Measurements from ENCODE around the gene MAPK8IP2. TPM values are rescaled to one million over a fixed set of nuclear protein-coding genes. Genes with fewer than 3 reads are reported as not detected.
A peak's percentile ranks its signal among the peaks of the same experiment; 100 is the strongest.

MAPK8IP2 gene
- total RNA-seq, 1 donor from 2014 or later: 7.7 TPM

DNA sequence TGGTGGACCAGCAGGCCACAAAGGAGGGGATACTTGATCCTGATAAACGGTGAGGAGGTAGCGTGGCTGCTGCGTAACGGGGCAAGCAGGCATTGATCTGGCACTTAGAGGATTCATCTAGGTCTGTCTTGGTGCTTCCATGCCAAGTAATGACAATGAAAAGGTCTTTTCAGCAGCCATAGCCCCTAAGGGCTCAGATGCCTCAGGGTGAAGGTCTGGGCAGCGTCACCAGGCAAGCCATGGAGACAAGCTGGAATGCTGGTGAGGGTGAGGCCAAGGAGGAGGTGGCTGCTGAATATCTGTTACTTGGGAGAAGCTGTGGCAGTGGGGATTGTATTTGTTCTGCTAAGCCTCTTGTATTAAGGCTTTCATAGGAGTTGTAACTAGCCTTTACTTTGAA lies 13.2 kb upstream of the MAPK8IP2 start:
- no peak for DNase-seq (ENCODE audit: low spot score, unreplicated experiment)
- H3K4me3 Mint-ChIP-seq (ENCODE audit: low read depth): no peak overlapping the region
- peaks cover 2% of the 10 kb centered on the region for H3K36me3 Mint-ChIP-seq (ENCODE audit: insufficient read depth)
- no peaks in the 10 kb centered on the region for H3K9me3 Mint-ChIP-seq (ENCODE audit: low read depth)
- peaks cover 12% of the 10 kb centered on the region for H3K27me3 Mint-ChIP-seq
- no peak for TF ChIP-seq CTCF (IDR thresholded peaks at IDR 0.05; ENCODE audit: unreplicated experiment)
- H3K27ac Mint-ChIP-seq: no peak overlapping the region
- peaks cover 5% of the 10 kb centered on the region for H3K4me1 Mint-ChIP-seq (ENCODE audit: low read depth)

GRCh38 chr22:50595189-50595588 lies 5.4 kb upstream of the MAPK8IP2 start:
- DNase-seq (ENCODE audit: low spot score, unreplicated experiment): no peak
- no peak overlapping the region for H3K4me3 Mint-ChIP-seq (ENCODE audit: low read depth)
- H3K36me3 Mint-ChIP-seq (ENCODE audit: insufficient read depth): peaks cover 6% of the 10 kb centered on the region
- peaks cover 4% of the 10 kb centered on the region for H3K4me1 Mint-ChIP-seq (ENCODE audit: low read depth)
- H3K27me3 Mint-ChIP-seq: peaks cover 19% of the 10 kb centered on the region
- no peak for TF ChIP-seq CTCF (IDR thresholded peaks at IDR 0.05; ENCODE audit: unreplicated experiment)
- H3K9me3 Mint-ChIP-seq (ENCODE audit: low read depth): no peaks in the 10 kb centered on the region
- no peak overlapping the region for H3K27ac Mint-ChIP-seq

DNA sequence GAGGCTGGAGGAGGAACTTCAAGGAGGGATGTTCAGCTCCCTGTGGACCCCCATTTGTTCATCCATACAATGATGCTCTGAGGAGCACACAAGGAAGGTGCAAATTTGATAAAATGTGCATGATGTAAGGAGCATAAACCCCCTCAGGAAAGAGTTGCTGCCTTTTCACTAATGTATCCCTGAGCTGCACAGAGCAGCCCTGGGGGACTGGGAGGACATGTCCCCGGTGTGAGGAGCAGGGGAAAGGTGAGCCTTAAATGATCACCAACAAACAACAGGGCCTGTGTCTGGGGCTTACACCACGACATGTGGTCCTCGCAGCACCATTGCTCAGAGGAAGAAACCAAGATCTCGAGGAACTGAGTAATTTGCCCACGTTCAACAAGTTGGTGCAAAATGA lies 3.5 kb upstream of the MAPK8IP2 start:
- no peak overlapping the region for H3K27ac Mint-ChIP-seq
- H3K4me1 Mint-ChIP-seq (ENCODE audit: low read depth): peaks cover 5% of the 10 kb centered on the region
- no peak for TF ChIP-seq CTCF (IDR thresholded peaks at IDR 0.05; ENCODE audit: unreplicated experiment)
- peaks cover 6% of the 10 kb centered on the region for H3K36me3 Mint-ChIP-seq (ENCODE audit: insufficient read depth)
- DNase-seq (ENCODE audit: low spot score, unreplicated experiment): no peak
- H3K9me3 Mint-ChIP-seq (ENCODE audit: low read depth): no peaks in the 10 kb centered on the region
- peaks cover 26% of the 10 kb centered on the region for H3K27me3 Mint-ChIP-seq
- no peak overlapping the region for H3K4me3 Mint-ChIP-seq (ENCODE audit: low read depth)

DNA sequence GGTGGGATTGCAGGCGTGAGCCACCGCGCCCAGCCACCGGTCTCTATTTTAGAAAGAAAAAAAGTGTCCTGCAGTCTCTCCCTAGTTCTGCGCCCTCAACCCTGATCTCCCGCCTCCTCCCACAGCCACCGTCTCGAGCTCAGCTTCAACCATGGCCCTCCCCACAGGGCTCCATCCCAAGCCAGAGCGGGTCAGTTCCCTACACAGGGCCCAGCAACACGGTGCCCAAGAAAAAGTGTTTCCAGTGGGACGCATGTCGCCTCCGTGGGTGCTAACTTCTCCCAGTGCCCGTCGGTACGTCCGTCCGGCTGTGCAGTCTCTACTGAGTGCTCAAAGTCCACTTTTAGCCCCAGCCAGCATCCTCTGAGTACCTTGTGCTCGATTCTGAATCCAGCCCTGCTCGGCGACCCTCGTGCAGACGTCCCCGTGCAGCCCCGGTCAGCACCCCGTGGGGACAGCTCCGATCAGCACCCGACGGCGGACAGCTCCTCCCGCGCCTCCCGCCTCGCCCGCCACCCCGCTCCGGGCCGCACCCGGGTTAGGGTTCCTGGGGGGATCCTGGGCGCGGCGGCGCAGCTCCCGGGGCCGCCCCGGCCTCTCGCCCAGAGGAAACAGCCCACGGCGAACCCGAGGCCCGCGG lies 657 bp upstream of the MAPK8IP2 start:
- no peak for TF ChIP-seq CTCF (IDR thresholded peaks at IDR 0.05; ENCODE audit: unreplicated experiment)
- Mint-ChIP-seq H3K9me3 (ENCODE audit: low read depth) (no peaks in the 10 kb centered on the region), H3K36me3 (ENCODE audit: insufficient read depth) (peaks cover 5% of the 10 kb centered on the region), H3K4me1 (ENCODE audit: low read depth) (peaks cover 5% of the 10 kb centered on the region), H3K4me3 (ENCODE audit: low read depth) (peak overlapping the region; percentile 67), H3K27me3 (peaks cover 37% of the 10 kb centered on the region), H3K27ac (no peak overlapping the region)
- DNase-seq (ENCODE audit: low spot score, unreplicated experiment): peak; percentile 80

DNA sequence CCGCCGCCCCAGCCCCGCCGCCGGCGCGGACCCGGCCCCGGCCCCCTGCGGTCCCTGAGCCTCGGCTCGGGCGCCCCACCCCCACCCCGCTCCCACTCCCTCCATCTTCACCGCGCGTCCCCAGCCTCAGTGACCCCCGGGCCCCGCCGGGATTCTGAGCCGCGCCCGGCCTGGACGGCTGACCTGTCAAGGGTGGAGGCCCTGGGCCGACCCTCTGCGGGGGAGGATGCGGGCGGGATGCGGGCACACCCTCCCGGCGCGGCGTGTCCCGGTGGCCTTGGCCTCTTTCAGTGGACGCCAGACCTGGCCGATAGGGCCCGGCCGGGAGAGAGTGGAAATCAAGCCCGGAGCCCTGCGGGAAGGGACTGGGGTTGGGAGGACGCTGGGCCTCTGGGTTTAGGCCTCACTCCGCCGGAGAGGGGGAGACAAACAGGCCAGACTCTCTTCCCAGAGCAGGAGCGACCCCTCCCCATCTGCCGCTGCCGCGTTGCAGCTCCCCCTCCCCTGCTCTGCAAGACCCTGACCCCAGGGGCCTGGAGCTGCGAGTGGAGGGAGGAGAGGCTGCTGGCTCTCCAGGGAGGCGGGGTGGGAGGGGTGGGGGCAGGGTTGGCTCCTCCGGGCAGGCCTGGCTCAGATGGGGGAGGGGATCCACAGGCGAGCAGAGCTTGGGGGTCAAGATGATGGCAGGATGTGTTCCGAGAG lies 525 bp downstream of the MAPK8IP2 start:
- peaks cover 38% of the 10 kb centered on the region for H3K27me3 Mint-ChIP-seq
- peaks cover 5% of the 10 kb centered on the region for H3K4me1 Mint-ChIP-seq (ENCODE audit: low read depth)
- H3K27ac Mint-ChIP-seq: no peak overlapping the region
- no peak for DNase-seq (ENCODE audit: low spot score, unreplicated experiment)
- peaks cover 5% of the 10 kb centered on the region for H3K36me3 Mint-ChIP-seq (ENCODE audit: insufficient read depth)
- no peak for TF ChIP-seq CTCF (IDR thresholded peaks at IDR 0.05; ENCODE audit: unreplicated experiment)
- H3K4me3 Mint-ChIP-seq (ENCODE audit: low read depth): peak overlapping the region; percentile 61
- H3K9me3 Mint-ChIP-seq (ENCODE audit: low read depth): no peaks in the 10 kb centered on the region

Data from progenitor cell of endocrine pancreas (in vitro differentiated cells).